ENCODE measurements around the gene PRRG3.
"Not testable (repeated sequence)": the region's sequence is repeated elsewhere in the genome, so short reads cannot be mapped to it uniquely, and the experiment has no call there.

The PRRG3 gene

DNA sequence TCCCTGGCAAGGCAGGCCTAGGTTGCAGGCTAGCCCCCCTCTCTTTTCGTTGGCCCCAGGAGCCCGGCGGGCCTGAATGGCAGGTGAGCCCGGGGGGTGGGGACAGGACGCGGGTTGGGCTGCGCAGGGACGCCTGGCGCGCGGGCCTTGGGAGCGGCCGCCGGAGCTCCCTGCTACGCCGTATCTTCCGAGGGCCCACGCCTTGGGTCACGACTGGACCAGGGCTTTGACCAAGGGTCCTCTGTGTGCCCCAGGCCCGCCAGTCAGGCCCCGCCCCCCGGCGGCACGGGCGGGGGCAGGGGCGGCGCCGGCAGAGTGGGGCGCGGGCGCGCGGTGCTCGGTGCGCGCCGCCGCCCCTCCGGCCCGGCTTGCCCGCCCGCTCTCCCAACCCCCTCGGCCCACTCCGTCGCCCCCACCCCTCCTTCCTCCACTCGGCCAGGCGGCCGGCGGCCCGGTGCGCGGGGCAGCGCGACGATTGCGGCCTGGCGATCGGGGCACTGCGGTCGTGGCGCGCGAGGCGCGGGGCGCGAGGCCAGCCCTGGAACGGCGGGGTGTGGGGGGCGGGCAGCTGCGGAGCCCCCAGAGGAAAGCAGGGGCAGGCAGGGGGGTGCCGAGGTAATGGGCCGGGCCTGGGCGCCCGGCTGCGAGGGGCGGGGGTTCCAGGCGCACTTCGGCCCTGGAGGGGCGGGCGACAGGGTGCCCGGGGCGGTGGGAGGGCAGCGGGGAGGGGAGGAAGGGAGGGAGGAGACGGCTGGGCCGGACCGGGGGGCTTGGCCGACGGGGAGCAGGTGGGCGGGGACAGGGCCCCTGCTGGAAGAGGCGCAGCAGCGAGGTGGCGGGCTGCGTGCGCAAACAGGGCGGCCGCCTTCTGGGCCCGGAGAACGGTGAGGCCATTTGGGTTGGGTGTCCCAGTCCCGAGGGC, at the start of gene PRRG3:
Gene PRRG3 (plus strand): TSS at position 798 of the 922 bp plus-strand sequence. CDS start 3,357 bp downstream, outside the sequence.
- no peak for DNase-seq (ENCODE audit: low read depth)

DNA sequence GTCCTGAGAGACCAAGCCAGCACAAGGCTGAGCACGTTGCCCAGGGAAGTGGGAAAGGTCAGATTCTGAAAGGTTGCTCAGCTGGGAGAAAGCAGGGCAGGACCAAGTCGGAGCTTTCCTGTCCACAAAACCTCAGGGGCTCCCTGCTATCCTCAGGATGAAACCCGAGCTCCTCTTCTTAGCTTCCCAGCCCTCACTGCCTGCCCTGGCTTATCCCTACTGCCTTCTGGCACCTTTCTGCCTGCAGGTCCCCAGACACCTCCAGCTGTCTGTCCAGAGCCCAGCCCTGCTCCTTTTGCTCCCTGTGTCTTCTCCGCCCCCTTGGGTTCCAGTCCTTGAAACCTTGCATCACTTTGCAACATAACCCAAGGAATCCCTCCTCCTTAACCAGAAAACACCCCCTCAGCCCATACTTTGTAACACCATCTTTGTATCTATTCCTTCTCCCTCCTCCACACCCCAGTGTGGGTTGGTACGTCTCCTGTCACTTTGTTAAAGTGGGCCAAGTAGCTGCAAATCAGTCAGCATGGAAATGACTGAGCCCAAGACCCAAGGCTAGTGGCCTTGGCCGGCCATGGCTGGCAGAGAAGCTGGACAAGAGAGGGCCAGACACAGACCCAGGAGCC, 20.0 kb upstream of the PRRG3 start:
- DNase-seq (ENCODE audit: low read depth), result no peak

DNA sequence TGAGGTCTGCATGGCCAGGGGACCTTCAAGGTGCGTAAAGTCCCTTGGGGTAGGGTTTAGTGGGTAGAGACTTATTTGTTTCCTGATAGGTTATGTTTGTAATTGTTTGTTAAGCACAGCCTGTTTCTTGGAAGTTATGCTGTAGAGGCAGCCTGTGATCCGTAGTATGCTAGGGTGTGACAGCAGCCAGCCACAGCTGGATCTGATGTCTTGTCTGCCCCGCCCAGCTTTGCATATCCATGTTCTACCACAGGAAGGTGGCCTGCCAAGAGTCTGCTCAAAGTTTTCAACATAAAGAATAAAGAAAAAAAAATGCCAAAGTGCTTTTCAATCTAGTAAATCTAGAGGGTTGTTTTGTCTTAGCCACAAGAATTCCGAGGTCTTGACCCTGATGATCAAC, 19.1 kb upstream of the PRRG3 start:
- DNase-seq (ENCODE audit: low read depth), result no peak

DNA sequence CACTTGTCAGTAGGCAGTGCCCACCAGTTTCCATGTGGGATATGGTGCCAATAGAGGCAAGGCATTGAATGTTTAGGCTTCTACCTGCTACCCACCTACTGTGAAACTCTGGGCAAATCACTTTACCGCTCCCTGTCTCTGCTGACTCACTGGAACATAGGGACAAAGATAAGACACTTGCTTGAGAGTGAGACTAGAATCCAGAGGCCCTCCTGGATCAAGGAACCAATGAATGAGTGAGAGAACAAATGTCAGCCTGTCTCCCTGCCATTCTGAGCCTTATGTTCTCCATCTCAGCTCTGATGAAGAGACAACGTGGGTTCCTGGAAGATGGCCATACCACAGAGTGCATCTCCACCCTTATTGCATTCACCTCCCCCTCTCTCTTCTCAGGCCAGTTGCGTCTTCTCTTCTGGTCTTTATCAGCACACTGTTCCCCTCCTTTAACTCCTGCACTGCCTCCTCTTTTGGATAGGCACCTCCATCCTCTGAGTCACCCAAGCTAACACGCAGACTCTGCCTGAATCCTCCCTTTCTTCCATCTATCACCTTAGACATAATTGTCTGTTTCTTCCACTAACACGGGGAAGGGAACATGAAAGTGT, 15.4 kb upstream of the PRRG3 start:
- DNase-seq (ENCODE audit: low read depth), result no peak

DNA sequence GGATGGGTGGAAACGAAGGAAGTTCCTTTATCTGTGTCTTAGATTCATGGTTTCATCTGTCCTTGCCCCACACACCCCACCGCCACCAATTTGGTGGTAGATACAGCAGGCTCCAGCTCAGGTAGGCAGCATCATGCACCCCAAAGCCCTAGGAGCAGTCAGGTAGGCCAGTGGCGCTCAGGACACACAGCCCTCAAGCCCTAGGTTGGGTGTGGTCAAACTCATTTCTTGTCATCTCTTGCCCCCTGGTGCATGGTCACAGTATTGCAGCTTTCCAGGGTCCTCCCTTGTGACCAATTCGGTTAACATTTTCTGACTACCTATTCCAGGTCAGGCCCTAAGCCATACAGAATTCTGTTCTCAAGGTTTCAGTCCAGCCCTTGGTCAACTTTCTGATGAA, 14.5 kb upstream of the PRRG3 start:
- peak; percentile 48 for DNase-seq (ENCODE audit: low read depth)

DNA sequence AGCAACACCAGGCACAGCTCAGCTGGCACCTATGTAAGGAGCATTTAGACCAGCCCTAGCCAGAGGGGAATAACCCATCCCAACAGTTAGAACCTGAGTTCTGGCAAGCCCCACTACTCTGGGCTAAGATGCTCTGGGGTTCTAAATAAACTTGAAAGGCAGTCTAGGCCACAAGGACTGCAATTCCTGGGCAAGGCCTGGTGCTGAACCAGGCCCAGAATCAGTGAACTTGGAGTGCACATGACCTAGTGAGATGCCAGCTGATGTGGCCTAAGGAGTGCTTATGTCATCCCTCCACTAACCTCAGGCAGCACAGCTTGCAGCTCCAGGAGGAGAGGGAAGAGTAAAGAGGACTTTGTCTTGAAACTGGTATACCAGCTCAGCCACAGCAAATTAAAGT, 7.6 kb upstream of the PRRG3 start:
- no peak for DNase-seq (ENCODE audit: low read depth)

DNA sequence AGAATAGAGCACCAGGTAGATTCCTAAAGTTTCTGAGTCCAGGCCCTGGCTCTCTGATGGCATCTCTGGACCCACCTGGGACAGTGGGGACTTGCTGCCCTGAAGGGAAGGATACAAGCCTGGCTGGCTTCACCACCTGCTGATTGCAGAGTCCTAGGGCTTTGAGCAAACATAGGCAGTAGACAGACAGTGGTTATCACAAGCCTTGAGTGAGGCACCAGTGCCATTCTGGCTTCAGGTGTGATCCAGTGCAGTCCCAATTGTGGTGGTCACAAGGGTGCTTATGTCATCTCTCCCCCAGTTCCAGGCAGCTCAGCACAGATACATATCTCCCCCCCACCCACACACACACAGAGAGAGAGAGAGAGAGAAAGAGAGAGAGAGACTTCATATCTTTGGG, 6.6 kb upstream of the PRRG3 start:
- no peak for DNase-seq (ENCODE audit: low read depth)

DNA sequence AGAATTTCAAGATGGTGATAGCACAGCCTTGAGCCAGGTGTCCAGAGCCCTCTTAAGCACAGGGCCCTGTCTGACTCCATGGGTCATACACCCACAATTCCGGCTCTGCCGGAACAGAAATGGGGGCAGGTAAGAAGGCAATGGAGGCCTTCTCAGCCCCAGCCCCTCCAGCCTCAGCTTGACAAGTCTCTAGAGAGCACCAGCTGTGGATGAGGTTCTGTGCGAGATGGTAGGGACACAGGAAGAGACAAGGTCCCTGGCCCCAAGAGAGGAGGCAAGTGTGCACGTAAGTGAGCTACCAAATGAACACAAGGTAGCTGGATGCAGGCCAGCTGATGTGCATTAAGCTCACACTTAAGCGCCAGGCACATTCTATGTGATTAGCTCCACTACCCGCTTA, 2.4 kb upstream of the PRRG3 start:
- DNase-seq (ENCODE audit: low read depth), result no peak

DNA sequence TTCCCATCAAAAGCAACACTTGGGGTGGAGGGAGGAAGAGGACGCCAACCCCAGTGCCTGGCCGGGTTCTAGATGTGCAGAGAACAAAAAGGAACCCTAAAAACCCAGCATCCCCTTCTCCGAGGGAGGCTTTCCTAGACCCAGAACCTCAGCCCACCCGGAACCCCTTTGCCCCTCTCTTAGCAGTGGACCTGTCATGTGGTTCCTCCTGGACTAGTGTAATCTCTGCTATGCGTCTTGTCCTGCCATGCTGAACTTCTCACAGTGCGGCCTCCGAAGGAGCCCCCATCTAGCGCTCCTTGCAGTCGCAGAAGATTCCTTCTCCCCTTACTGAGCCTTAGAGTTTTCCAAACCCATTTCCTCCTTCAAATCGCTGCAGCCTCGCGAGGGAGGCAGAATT, 1.1 kb upstream of the PRRG3 start:
- DNase-seq (ENCODE audit: low read depth), result no peak

DNA sequence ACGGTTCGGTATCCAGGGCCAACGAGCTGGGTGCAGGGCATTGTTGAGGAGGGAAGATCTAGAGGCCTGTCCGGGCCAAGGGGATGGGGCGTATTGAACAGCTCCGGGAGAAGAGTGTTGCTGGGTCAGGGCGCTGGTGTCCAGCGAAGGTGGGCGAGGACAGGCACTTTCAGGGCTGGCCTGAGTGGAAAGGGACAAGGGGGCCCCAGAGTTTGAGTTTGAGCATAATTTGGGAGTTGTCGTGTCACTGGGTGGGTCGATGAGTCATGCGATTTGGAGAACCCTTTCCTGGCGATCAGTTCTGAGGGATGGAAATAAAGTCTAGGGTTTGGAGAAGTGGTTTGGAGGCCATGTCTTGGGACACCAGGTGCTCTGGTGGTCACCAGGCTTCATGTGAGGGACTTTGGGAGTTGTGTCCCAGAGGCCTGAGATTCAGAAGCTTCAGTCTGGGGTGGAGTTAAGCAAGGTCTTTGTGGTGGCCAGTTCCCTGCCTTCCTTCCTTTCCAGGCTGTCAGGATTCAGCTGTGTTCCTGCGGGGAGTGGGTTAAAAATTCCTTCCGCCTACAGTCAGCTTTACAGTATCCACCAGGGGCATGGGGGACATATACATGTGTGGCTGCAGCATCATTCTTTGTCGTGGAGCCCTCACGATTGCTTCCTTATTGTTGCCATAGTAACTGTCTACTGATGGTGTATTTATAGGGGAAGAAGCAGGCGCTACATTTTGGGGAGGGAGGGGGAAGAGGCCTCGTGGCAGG, 504 bp downstream of the PRRG3 start:
- DNase-seq (ENCODE audit: low read depth), result no peak

DNA sequence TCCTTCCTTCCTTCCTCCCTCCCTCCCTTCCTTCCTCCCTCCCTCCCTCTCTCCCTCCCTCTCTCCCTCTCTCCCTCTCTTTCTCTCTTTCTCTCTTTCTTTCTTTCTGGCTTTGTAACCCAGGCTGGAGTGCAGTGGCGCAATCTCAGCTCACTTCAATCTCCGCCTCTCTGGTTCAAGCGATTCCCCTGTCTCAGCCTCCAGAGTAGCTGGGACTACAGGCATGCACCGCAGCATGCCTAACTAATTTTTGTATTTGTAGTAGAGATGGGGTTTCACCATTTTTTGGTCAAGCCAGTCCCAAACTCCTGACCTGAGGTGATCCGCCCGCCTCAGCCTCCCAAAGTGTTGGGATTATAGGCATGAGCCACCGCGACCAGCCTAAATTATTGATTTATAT, 1.8 kb downstream of the PRRG3 start:
- DNase-seq (ENCODE audit: low read depth), result not testable (repeated sequence)

DNA sequence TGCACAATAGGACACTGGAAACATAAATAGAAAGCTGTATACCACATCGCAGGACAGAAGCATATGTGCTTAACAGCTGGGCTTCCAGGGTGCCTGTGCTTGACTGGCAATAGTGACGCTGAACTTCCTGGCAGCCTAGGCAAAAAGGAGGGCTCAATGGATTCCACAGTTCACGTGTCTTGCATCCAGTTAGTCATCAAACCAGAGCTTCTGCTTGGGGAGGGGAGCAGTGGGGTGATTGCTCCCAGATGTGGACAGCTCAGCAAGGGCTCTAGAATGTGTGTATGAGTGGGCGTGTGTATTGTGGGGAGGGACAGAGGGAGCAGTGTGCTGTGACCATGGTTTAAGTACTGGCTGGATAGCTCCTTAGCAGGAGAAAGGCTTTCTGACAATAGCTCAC, 2.3 kb downstream of the PRRG3 start:
- DNase-seq (ENCODE audit: low read depth), result no peak

DNA sequence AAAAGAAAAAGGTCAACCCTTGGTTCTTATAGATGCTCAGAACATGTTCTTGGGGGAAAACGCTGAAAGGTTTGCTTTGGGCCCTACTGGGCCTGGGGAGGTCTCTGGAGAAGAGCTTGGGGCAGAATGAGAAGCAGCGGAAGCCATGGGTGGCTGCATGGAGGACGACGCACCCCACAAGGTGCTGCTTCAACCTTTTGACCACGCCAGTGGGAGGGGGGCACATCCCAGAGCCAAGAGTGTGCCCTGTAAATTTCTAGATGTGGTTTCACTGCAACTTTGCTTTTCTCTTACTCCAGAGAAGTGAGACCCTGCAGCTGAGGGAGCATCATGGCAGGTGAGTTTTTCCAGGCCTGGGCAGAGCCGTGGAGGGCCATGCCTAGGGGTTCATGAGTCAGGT, 3.2 kb downstream of the PRRG3 start:
- no peak for DNase-seq (ENCODE audit: low read depth)

DNA sequence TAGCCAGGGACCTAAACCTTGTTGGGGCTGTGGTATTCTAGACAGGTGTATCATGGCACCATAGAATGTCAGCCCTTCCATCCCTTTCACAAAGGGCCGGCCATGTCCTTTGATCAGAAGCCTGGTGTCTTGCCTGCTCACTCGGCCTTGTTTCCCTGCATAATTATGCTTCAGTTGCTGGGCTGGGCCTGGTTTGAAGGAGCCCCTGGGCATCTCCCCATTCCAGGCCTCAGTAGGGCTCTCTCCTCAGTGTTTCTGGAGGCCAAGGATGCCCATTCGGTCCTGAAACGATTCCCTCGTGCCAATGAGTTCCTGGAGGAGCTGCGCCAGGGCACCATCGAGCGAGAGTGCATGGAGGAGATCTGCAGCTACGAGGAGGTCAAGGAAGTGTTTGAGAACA, 4.5 kb downstream of the PRRG3 start:
- no peak for DNase-seq (ENCODE audit: low read depth)

DNA sequence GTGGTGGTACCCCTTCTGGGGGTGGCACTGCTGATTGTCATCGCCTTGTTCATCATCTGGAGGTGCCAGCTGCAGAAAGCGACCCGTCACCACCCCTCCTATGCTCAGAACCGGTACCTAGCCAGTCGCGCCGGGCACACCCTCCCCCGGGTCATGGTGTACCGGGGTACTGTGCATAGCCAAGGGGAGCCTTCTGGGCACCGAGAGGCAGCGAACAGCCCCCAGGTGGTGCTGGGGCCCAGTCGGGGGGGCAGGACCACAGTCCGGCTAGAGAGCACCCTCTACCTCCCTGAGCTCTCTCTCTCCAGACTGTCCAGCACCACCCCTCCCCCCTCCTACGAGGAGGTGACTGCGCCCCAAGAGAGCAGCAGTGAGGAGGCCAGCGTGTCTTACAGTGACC, 5.3 kb downstream of the PRRG3 start:
- no peak for DNase-seq (ENCODE audit: low read depth)

DNA sequence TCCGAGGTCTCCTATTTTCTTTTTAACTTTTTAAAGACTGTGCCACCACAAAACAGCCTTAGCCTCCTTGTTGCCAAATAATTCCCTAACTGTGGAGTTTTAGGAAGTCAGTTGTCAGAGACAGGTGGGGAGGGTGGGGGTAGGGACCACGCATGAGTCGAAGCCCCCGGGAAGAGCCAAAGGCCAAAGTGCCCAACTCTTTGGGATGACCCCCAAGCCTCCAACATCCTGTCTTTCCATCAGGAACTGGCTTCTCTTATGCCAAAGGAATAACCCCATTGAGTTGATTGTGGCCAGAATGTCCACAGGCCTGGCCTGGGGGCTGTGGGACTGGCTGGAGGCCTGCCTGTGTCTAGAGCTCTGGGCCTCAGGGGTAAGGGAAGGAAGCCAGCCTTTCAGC, 5.8 kb downstream of the PRRG3 start:
- DNase-seq (ENCODE audit: low read depth), result no peak

DNA sequence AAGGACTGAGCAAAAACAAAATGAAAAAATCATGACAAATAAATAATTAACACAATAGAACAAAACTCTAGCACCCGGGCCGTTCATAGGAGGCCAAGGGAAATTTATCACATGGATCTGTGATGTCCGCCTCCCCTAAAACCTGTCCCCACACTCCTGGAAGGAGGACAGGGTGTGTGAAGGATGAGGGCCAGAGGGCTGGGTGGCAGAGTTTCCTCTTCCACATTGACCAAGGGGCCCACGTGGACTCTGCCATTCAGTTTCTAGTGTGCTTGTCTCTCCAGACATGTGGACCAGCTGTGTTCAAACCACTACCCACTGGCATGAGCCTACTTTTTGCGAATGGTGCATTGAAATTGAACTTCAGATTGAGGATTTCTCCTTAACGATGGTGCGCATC, 6.3 kb downstream of the PRRG3 start:
- no peak for DNase-seq (ENCODE audit: low read depth)

DNA sequence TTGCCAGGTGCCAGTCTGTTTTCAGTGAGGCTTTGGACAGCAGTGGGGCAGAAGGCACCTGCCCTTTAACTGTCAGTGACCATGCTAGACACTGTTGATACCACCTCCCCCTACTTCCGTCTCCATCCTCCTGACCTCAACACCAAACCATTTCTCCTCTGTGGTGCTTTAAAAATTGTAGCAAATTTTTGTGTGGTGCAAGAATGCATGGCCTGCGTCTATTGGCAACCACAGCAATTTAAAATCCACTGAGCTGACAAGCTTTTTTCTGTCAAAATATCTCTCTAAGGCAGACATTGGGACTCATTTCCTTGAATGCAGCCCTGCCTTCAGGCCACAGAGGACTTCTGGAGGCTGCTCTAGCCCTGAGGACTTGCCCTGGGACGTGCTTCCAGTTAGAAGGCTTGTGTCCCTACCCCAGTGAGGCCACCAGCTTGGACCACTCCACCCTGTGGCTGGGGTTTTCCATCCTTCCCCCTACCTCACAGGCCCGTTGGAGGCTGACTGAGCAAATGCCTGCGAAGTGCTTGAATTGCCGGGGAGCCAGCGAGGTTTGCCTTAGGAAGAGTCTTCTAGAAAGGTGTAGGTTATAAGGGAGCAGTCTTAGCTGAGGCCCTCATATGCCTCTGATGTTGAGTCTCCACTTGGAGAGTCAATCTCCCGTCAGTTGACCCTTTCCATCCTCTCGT, 6.9 kb downstream of the PRRG3 start:
- DNase-seq (ENCODE audit: low read depth), result no peak

DNA sequence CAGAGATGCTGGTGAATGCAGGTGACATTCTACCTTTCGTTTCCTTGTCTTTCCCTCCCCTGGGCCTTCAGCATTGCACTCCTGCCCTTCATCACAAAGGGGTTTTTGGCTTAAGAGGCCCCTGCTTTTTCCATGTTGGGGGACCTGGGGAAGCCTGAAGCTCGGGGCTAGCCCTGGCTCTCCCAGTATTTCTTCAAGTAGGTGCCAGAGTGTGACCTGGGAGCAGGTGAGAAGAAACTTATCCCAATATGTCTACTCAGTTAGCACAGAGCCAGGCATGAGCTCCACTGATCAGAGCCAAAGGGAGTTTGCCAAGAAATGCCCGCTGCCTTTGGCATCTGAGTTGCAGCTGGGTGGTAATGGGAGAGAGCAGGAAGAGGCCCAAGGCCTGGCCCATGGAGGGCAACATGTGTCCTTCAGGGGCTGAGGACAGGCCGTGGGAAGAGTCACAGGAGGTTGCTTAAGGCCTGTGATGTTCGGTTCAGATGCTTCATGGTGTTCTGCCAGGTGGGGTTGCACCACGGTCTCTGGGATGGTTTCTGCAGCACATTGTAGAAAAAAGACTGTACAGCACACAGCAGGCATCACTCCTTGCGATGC, 7.6 kb downstream of the PRRG3 start:
- DNase-seq (ENCODE audit: low read depth), result no peak

DNA sequence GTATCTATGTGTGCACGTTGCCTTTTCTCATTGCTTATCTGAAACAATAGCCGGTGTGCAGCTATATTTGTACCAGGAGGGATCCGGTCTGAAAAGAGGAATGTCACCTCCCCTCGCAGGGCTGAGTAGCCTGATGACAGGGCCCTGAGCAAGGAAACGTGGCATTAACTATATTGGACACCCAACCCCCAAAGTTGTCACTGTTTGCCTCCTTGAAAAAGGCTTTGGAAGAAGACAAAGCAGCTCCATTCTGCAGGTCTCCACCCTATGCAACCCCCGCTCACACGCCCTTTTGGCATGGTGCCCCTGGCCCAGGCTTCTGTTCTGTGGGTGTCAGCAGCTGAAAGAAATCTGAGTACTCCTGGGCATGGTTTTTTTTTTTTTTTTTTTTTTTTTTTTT, 8.2 kb downstream of the PRRG3 start:
- no peak for DNase-seq (ENCODE audit: low read depth)

DNA sequence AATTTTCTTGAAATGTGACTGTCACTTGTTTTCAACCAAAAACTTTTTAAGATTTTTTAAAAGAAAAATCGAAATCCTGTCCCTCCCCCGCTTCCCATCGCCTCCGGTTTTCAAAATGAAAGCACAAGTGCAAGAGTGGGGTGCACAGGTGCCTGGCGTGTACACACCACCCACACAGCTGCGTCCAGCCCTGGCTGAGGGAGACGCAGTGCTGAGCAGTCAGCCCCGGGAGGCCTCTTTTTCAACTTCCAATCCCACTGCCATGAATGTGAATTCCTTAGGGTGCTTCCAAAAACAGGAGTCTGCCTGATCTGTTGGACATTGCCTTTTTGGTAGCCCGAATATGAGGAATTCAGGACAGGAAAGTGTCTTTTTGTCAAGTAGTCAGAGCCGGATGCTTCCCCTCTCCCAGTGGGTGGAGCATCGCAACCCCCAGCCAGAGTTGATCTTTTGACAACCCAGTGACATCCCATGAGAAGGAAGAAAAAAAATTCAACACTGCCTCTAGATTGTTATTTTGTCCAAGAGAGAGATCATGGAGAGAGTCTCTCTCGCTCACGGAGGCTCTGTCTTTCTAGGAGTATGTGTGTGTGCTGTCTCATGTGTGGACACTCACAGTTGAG, 8.9 kb downstream of the PRRG3 start:
- DNase-seq (ENCODE audit: low read depth), result no peak

All from activated T-cell treated with anti-CD3 and anti-CD28 coated beads for 24 hours (primary cell).